Measurements from ENCODE around the gene SLC40A1. TPM values are rescaled to one million over a fixed set of nuclear protein-coding genes. Genes with fewer than 3 reads are reported as not detected.

The SLC40A1 gene
- total and polyA plus RNA-seq, 2 of the 8 experiments (the other 6 are each of a cell fraction or from before 2014, with no cell fraction given): 0.03 TPM; not detected in 1

GRCh38 chr2:189570570-189571031 is 10.0 kb downstream of the SLC40A1 start:
- TF ChIP-seq MAFK (IDR thresholded peaks at IDR 0.05; ENCODE audit: low read depth, low read length) (no peak), CBX8 (IDR thresholded peaks at IDR 0.05; ENCODE audit: borderline replicate concordance, low read depth, low read length) (no peak), TCF12 (IDR thresholded peaks at IDR 0.05; ENCODE audit: low read depth, low read length) (no peak), POLR2AphosphoS5 (IDR thresholded peaks at IDR 0.05; ENCODE audit: low read depth, low read length) (no peak), CREB1 (IDR thresholded peaks at IDR 0.05) (no peak), USF2 (IDR thresholded peaks at IDR 0.05; ENCODE audit: low read length) (no peak), ASH2L (IDR thresholded peaks at IDR 0.05; ENCODE audit: low read length) (no peak), E2F6 (IDR thresholded peaks at IDR 0.05) (no peak), RFX5 (IDR thresholded peaks at IDR 0.05; ENCODE audit: borderline replicate concordance, low read depth, low read length) (no peak), SIX5 (IDR thresholded peaks at IDR 0.05; ENCODE audit: low read depth, low read length) (no peak), JUND (IDR thresholded peaks at IDR 0.05; ENCODE audit: low read length) (no peak), SP4 (IDR thresholded peaks at IDR 0.05; ENCODE audit: low read length) (no peak)
- TF ChIP-seq, protein P1, sequence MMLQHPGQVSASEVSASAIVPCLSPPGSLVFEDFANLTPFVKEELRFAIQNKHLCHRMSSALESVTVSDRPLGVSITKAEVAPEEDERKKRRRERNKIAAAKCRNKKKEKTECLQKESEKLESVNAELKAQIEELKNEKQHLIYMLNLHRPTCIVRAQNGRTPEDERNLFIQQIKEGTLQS (IDR thresholded peaks at IDR 0.05; ENCODE audit: insufficient read depth, low read depth, low read length): no peak

More at GRCh38 chr2:189570570-189571031, 10.0 kb downstream of the SLC40A1 start:
- no peak for FAIRE-seq
- H3K4me3 ChIP-seq (ENCODE audit: extremely low read depth in 1 of 4, insufficient read depth in 2 of 4, low read depth in 3 of 4, low read length in 4 of 4): no peak overlapping the region
- no peak overlapping the region for H3K4me2 ChIP-seq (ENCODE audit: insufficient read depth in 1 of 2, low read depth in 2 of 2, low read length in 2 of 2)
- no peaks in the 10 kb centered on the region for H3K23me2 ChIP-seq (ENCODE audit: low read depth, low read length)
- H3K27ac ChIP-seq (ENCODE audit: low read depth, low read length): no peak overlapping the region
- no peak overlapping the region for H3K23ac ChIP-seq (ENCODE audit: insufficient read length)
- H4K20me1 ChIP-seq (replicated peaks in 1 of 2; ENCODE audit: control insufficient read depth in 1 of 2, insufficient read depth in 2 of 2, low read length in 2 of 2): no peaks in the 10 kb centered on the region
- 97% methylated on average over 1 of the region's 1 CpG; no CpG with 5 or more reads in 1 of the 2 experiments for WGBS, 2 experiments (ENCODE audit: extremely low coverage in 1 of 2, insufficient coverage in 1 of 2, insufficient read length in 1 of 2, insufficient replicate concordance in 2 of 2, low coverage in 1 of 2, low lambda C conversion rate in 2 of 2, missing lambda C conversion rate in 1 of 2)
- CTCF ChIA-PET (ENCODE audit: partially characterized antibody): no interaction called here
- H2BK15ac ChIP-seq (ENCODE audit: low read length): no peak overlapping the region
- peaks cover 0 to 9% (median 0%) of the 10 kb centered on the region in 4 experiments; a peak in 2 of 7 replicates for H3K27me3 ChIP-seq (replicated peaks in 1 of 4; ENCODE audit: control insufficient read depth in 3 of 4, extremely low read depth in 1 of 4, insufficient read depth in 3 of 4, low read length in 3 of 4)
- no peak overlapping the region for H3K4ac ChIP-seq (replicated peaks; ENCODE audit: insufficient read length, low read depth, low read length)
- no peak overlapping the region for H3K14ac ChIP-seq (ENCODE audit: insufficient read length)
- no peaks in the 10 kb centered on the region for H3K9me3 ChIP-seq (ENCODE audit: insufficient read depth in 2 of 2, low read depth in 1 of 2, low read length in 1 of 2)
- H3K4me1 ChIP-seq (replicated peaks in 1 of 4; ENCODE audit: control insufficient read depth in 3 of 4, insufficient read depth in 4 of 4, low read length in 3 of 4): no peaks in the 10 kb centered on the region
- no peak overlapping the region for H2AK5ac ChIP-seq (ENCODE audit: low read depth, low read length)
- DNase-seq (ENCODE audit: low read depth in 1 of 2, low spot score in 2 of 2): no peak
- no peak overlapping the region for H4K91ac ChIP-seq (replicated peaks; ENCODE audit: insufficient read length, low read length)
- no peaks in the 10 kb centered on the region for H3K79me1 ChIP-seq (ENCODE audit: low read depth, low read length)
- H3K9ac ChIP-seq (replicated peaks in 1 of 4; ENCODE audit: extremely low read depth in 1 of 4, low read depth in 3 of 4, low read length in 3 of 4): no peak overlapping the region
- H4K5ac ChIP-seq (ENCODE audit: insufficient read length, low read depth, low read length): no peak overlapping the region
- no peaks in the 10 kb centered on the region for H3K36me3 ChIP-seq (ENCODE audit: control insufficient read depth in 2 of 4, insufficient read depth in 4 of 4, low read length in 3 of 4)
- H2BK12ac ChIP-seq (ENCODE audit: low read depth, low read length): no peak overlapping the region
- no peak overlapping the region for H2BK20ac ChIP-seq (ENCODE audit: low read length)
- no peak overlapping the region for H2BK120ac ChIP-seq (replicated peaks; ENCODE audit: low read depth, low read length)
- no peak overlapping the region for H3K56ac ChIP-seq (replicated peaks; ENCODE audit: insufficient read length, low read depth, low read length)
- POLR2A ChIA-PET (ENCODE audit: partially characterized antibody): no interaction called here
- H3K18ac ChIP-seq (ENCODE audit: extremely low read depth, low read length): no peak overlapping the region
- H2AFZ ChIP-seq (ENCODE audit: low read length): no peak overlapping the region
- H2BK5ac ChIP-seq (ENCODE audit: low read depth, low read length): no peak overlapping the region
- H3K79me2 ChIP-seq (ENCODE audit: control insufficient read depth in 1 of 2, insufficient read depth in 2 of 2, low read length in 2 of 2): no peaks in the 10 kb centered on the region
- no peak overlapping the region for H4K8ac ChIP-seq (ENCODE audit: extremely low read depth, insufficient read depth, low read length)

All from H1 (cell line).